Dendritic cell treated with granulocyte-macrophage colony-stimulating factor and Interleukin-4, amounts not matched to agents 40 ng/mL and 50 ng/mL, for 4 days (primary cell): ENCODE data around the gene G0S2.
A peak's percentile ranks its signal among the peaks of the same experiment; 100 is the strongest.

Source experiments
- H3K27ac Mint-ChIP-seq: one replicate; pipeline ENCODE4 v1.8.0; 2022; ENCODE audit warnings: mild to moderate bottlenecking, mixed read lengths
- H3K27me3 Mint-ChIP-seq: one replicate; pipeline ENCODE4 v1.8.0; 2022; ENCODE audit warnings: mild to moderate bottlenecking, mixed read lengths
- H3K36me3 Mint-ChIP-seq: one replicate; pipeline ENCODE4 v1.8.0; 2022; ENCODE audit warnings: low read depth, mixed read lengths
- H3K4me1 Mint-ChIP-seq: one replicate; pipeline ENCODE4 v1.8.0; 2022; ENCODE audit warnings: low read depth, mixed read lengths
- H3K4me3 Mint-ChIP-seq: one replicate; pipeline ENCODE4 v1.8.0; 2022; ENCODE audit warnings: mild to moderate bottlenecking, moderate library complexity, mixed read lengths
- H3K9me3 Mint-ChIP-seq: one replicate; pipeline ENCODE4 v1.8.0; 2022; ENCODE audit warnings: mixed read lengths
- intact Hi-C: fragments of 100-400 bp; cut with micrococcal nuclease; formaldehyde crosslinking; loops from one replicate; pipeline ENCODE4 v1.15.0; 2022

Gene G0S2, protein sequence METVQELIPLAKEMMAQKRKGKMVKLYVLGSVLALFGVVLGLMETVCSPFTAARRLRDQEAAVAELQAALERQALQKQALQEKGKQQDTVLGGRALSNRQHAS

GRCh38 chr1:209674957-209675564, at the start of gene G0S2:
Gene G0S2 (plus strand): TSS chr1:209675412. CDS start chr1:209675685, 273 bp downstream.
- H3K36me3 Mint-ChIP-seq: no peaks in the 10 kb centered on the region
- peaks cover 55% of the 10 kb centered on the region for H3K27me3 Mint-ChIP-seq
- H3K27ac Mint-ChIP-seq: peak within 1 kb of the TSS; percentile 42
- intact Hi-C loops: loop anchor here (5.0 kb wide), 1 partner anchor 48 kb away; no protein-coding TSS in a partner anchor
- H3K9me3 Mint-ChIP-seq: no peaks in the 10 kb centered on the region
- peak within 1 kb of the TSS; percentile 67 for H3K4me3 Mint-ChIP-seq
- H3K4me1 Mint-ChIP-seq: peaks cover 66% of the 10 kb centered on the region

GRCh38 chr1:209625791-209626285, 49.4 kb upstream of the G0S2 start:
- no peak overlapping the region for H3K4me3 Mint-ChIP-seq
- H3K27me3 Mint-ChIP-seq: peaks cover 30% of the 10 kb centered on the region
- H3K4me1 Mint-ChIP-seq: peaks cover 55% of the 10 kb centered on the region
- H3K9me3 Mint-ChIP-seq: no peaks in the 10 kb centered on the region
- peak overlapping the region; percentile 82 for H3K27ac Mint-ChIP-seq
- intact Hi-C loops: loop anchor here (2.0 to 5.0 kb wide), 3 partner anchors 23 to 49 kb away; no protein-coding TSS in a partner anchor
- H3K36me3 Mint-ChIP-seq: peaks cover 9% of the 10 kb centered on the region

GRCh38 chr1:209626346-209627026, 48.7 kb upstream of the G0S2 start:
- H3K36me3 Mint-ChIP-seq: peaks cover 9% of the 10 kb centered on the region
- H3K27ac Mint-ChIP-seq: peak overlapping the region; percentile 82
- H3K27me3 Mint-ChIP-seq: peaks cover 29% of the 10 kb centered on the region
- peaks cover 48% of the 10 kb centered on the region for H3K4me1 Mint-ChIP-seq
- H3K4me3 Mint-ChIP-seq: peak overlapping the region; percentile 37
- intact Hi-C loops: loop anchor here (2.0 to 5.0 kb wide), 3 partner anchors 24 to 50 kb away; no protein-coding TSS in a partner anchor
- H3K9me3 Mint-ChIP-seq: no peaks in the 10 kb centered on the region

- Mint-ChIP-seq H3K27me3 (peaks cover 28% of the 10 kb centered on the region), H3K9me3 (no peaks in the 10 kb centered on the region), H3K27ac (peak overlapping the region; percentile 82), H3K36me3 (peaks cover 2% of the 10 kb centered on the region), H3K4me1 (peaks cover 41% of the 10 kb centered on the region), H3K4me3 (no peak overlapping the region)
- intact Hi-C loops: loop anchor here (2.0 to 5.0 kb wide), 3 partner anchors 24 to 50 kb away; no protein-coding TSS in a partner anchor
Observed at GRCh38 chr1:209627027-209627731, 48.0 kb upstream of the G0S2 start.

GRCh38 chr1:209627732-209628196, 47.4 kb upstream of the G0S2 start:
- peaks cover 40% of the 10 kb centered on the region for H3K4me1 Mint-ChIP-seq
- H3K27me3 Mint-ChIP-seq: peaks cover 30% of the 10 kb centered on the region
- no peaks in the 10 kb centered on the region for H3K36me3 Mint-ChIP-seq
- peak overlapping the region; percentile 82 for H3K27ac Mint-ChIP-seq
- no peaks in the 10 kb centered on the region for H3K9me3 Mint-ChIP-seq
- H3K4me3 Mint-ChIP-seq: no peak overlapping the region
- intact Hi-C loops: loop anchor here (2.0 to 5.0 kb wide), 3 partner anchors 25 to 51 kb away; no protein-coding TSS in a partner anchor

DNA sequence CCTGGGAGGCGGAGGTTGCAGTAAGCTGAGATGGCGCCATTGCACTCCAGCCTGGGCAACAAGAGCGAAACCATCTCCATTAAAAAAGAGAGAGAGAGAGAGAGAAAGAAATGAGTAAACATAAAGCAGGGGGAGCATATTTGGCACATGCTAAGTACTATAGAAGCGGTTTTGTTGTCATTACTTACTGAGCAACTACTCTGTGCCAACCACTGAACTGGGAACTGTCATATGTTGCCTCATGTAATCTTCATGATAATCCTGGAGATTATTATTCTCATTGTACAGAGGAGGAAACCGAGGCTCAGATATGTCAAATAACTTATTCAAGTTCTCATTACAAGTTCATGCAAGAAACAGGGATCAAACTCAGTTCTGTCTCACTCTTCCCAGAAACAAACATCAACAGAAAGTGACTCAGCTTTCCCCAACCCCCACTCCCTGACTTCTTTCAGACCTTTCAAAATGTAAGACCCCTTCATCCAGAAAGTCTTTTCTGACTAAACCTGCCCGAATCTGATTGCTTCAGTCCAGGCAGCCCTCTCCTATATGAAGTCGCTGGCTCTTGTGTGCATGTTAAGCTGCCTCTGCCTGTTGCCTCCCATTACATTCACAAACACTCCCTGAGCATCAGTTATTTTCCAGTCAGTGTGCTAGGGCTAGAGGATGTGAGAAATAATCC, 46.5 kb upstream of the G0S2 start:
- Mint-ChIP-seq H3K36me3 (no peaks in the 10 kb centered on the region), H3K27ac (no peak overlapping the region), H3K27me3 (peaks cover 31% of the 10 kb centered on the region), H3K4me1 (peaks cover 45% of the 10 kb centered on the region), H3K4me3 (no peak overlapping the region), H3K9me3 (no peaks in the 10 kb centered on the region)
- intact Hi-C loops: loop anchor here (5.0 kb wide), 1 partner anchor 44 kb away; no protein-coding TSS in a partner anchor

GRCh38 chr1:209629621-209630382, 45.4 kb upstream of the G0S2 start:
- intact Hi-C loops: loop anchor here (5.0 kb wide), 1 partner anchor 42 kb away; no protein-coding TSS in a partner anchor
- Mint-ChIP-seq H3K27ac (no peak overlapping the region), H3K4me3 (no peak overlapping the region), H3K27me3 (peaks cover 23% of the 10 kb centered on the region), H3K36me3 (no peaks in the 10 kb centered on the region), H3K9me3 (no peaks in the 10 kb centered on the region), H3K4me1 (peaks cover 48% of the 10 kb centered on the region)

DNA sequence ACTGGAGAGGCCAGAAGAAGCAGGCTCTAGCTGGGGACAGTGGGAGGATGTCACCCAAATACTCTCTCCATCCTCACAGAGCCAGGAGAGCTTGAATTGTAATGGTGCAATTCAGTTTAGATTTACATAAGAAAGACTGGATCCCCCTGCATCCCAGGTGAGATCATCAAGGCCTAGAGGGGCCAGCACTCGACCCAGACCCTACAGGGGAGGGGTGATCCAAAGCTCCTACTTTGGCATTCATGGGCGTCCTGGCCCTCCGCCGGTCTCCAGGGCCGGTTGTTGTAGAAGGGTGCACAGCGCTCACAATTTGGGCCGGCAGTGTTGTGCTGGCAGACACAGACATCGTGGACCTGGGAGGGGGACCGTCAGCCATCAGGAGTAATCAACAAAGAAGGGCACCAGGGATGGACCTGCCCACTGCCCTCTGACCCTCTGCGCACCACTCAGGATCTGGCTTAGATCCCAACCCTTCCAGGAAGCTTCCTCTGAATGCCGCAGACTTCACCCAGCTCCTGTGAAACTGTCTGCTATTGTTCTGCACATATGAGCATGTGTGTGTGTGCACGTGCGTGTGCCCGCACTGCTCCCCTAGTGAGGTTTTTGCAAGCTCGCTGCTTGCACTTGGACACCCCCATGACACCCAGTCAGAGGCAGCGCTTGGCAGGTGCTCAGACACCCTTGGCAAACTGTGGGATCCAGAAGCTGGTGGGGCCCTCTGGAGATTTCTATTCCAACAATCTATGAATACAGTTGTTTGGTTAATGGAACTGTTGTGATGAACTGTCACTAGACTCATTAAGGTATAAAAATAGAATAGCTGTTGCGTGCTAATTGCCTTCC, 44.6 kb upstream of the G0S2 start:
- intact Hi-C loops: no loop called here
- H3K27ac Mint-ChIP-seq: no peak overlapping the region
- H3K27me3 Mint-ChIP-seq: peaks cover 26% of the 10 kb centered on the region

GRCh38 chr1:209633335-209633997, 41.7 kb upstream of the G0S2 start:
- Mint-ChIP-seq H3K4me1 (peaks cover 24% of the 10 kb centered on the region), H3K9me3 (no peaks in the 10 kb centered on the region), H3K27ac (no peak overlapping the region), H3K36me3 (no peaks in the 10 kb centered on the region), H3K27me3 (peaks cover 41% of the 10 kb centered on the region), H3K4me3 (no peak overlapping the region)
- intact Hi-C loops: no loop called here

More for the DNA sequence above, 44.6 kb upstream of the G0S2 start:
- no peaks in the 10 kb centered on the region for H3K36me3 Mint-ChIP-seq
- no peak overlapping the region for H3K4me3 Mint-ChIP-seq
- H3K9me3 Mint-ChIP-seq: no peaks in the 10 kb centered on the region
- peaks cover 51% of the 10 kb centered on the region for H3K4me1 Mint-ChIP-seq

DNA sequence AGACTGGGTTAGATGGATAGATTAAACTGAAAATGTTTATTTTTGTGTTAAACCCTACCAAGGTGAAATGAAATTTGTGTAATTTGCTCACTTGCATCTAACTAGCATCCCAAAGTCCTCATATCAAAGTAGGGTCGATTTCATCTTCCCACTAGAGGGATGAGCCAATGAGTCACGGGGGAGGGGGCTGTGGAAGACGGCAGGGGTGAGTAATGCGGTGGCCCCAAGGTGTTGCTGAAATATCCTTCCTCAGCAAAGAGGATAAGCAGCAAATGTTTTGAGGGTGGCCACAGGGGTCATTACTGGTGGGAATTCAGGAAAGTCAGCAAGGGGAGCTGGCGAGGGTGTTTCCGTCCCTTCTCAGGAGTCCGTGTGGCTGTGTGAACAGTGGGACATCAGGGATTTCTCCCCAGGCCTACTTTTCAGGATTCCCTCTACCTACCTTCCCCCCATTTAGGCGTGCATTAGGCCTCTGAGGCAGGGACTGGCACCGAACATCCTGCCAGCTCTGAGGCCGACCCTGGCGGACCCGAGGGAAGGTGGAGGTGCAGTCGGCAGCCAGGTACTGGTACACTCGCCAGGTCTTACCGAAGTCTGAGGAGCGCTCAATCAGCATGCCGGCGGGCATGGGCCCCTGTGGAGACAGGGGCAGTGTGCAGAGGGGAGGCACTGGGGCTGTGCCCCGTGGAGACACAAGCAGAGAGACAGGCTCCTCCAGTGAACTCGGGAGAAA, 41.0 kb upstream of the G0S2 start:
- intact Hi-C loops: no loop called here
- Mint-ChIP-seq H3K4me1 (peaks cover 21% of the 10 kb centered on the region), H3K27me3 (peaks cover 42% of the 10 kb centered on the region)

DNA sequence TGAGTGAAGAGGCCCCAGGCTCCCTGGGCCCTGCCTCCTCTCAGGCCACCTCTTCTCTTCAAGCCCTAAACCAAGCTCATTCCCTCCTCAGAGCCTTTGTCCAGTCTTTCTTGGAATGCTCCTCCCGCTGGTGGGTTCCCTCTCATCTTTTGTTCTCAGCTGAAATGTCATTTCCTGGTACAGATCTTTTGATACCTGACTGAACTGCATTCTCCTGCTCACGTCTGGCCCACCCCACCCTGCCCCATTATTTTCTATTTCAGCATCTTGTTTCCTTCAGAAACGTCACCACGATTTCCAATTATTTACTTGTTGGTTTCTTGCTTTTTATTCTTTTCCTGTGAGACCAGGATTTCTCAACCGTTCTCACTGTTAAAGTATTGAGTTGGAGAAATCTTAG, 39.4 kb upstream of the G0S2 start:
- H3K27ac Mint-ChIP-seq: no peak overlapping the region
- peaks cover 41% of the 10 kb centered on the region for H3K27me3 Mint-ChIP-seq
- H3K9me3 Mint-ChIP-seq: no peaks in the 10 kb centered on the region
- intact Hi-C loops: no loop called here
- no peak overlapping the region for H3K4me3 Mint-ChIP-seq
- H3K4me1 Mint-ChIP-seq: peaks cover 21% of the 10 kb centered on the region
- no peaks in the 10 kb centered on the region for H3K36me3 Mint-ChIP-seq

More for the DNA sequence above, 41.0 kb upstream of the G0S2 start:
- Mint-ChIP-seq H3K4me3 (no peak overlapping the region), H3K9me3 (no peaks in the 10 kb centered on the region), H3K27ac (no peak overlapping the region), H3K36me3 (no peaks in the 10 kb centered on the region)
